ENCODE results near the gene PRSS33.

PRSS33 gene

GRCh38 chr16:2787406-2787805 is at the start of gene PRSS33:
Gene PRSS33 (minus strand): TSS chr16:2787560. CDS start chr16:2786547, 1,013 bp downstream.
- DNase-seq: no peak

GRCh38 chr16:2836646-2837508 is 49.5 kb upstream of the PRSS33 start:
- no peak for DNase-seq

GRCh38 chr16:2835638-2836493 is 48.5 kb upstream of the PRSS33 start:
- DNase-seq: no peak

DNA sequence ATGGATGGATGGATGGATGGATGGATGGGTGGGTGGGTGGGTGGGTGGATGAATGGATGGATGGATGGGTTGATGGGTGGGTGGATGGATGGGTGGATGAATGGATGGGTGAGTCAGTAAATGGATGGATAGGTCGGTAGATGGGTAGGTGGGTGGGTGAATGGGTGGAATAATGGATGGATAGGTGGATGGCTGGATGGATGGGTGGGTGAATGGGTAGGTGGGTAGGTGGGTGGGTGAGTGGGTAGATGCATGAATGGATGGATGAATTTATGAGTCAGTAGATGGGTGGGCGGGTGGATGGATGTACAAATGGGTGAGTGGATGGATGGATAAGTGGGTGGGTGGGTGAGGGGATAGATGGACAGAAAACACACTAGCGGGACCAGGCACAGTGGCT is 47.6 kb upstream of the PRSS33 start:
- no peak for DNase-seq

GRCh38 chr16:2833776-2834175 is 46.4 kb upstream of the PRSS33 start:
- no peak for DNase-seq

DNA sequence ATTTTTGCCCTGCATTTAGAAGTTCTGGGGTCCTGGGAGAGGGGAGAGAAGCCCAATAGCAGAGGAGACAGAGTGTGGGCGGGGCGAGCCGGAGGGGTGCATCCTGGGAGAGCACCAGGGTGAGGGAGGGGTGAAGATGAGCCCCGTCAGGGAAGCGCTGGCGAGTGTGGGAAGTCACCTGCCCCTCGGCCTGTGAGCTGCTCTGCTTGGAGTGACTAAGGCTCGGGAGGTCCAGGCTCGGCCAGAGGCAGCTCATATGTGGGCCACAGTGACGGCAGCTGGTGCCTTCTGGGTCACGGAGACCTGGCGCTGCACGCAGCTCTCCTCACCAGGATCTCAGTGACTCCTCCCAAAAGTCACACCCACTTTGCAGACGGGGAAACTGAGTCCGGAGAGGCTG is 43.8 kb upstream of the PRSS33 start:
- DNase-seq: no peak

- no peak for DNase-seq
Observed at GRCh38 chr16:2830355-2830695, 43.0 kb upstream of the PRSS33 start.

DNA sequence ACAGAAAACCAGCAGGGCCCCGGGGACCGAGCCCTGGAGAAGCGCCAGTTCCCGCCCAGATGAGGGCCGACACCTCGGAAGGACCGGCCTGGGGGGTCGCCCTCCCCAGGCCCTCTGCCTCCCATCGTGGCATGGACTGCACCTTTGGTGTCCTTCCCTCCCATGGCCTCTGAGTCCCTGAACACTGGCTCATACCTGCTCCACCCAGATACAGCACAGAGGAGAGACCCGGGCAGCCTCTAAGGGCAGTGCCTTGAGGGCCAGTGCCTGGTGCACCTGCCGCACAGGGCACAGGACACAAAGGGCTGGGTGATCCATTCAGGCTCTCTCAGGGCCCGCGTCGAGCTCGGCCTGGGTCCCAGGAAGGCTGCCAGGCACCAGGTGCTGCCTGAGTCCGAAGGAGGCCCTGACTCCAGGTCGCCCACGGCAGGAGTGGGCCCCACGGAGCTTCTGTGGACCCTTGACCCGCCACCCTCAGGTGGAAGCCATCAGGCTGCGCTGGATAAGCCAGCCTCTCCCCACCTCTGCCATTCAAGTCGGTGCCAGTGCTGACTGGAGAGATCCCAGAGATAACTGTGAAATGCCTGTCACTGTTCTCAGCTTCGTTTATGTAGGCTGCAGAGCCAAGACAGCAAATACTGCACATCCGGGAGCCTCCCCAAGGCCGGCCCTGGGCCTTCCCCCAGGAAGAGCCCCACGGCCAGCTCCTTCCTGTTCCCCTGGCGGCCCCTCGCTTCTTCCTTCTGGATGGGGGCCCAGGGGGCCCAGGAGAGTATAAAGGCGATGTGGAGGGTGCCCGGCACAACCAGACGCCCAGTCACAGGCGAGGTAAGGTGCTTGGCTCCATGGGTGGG is 42.4 kb upstream of the PRSS33 start, which contains the start of gene ZG16B:
TSS of gene ZG16B (plus strand) at position 803 of the 854 bp plus-strand sequence. CDS start 139 bp downstream, outside the sequence.
- DNase-seq: no peak

DNA sequence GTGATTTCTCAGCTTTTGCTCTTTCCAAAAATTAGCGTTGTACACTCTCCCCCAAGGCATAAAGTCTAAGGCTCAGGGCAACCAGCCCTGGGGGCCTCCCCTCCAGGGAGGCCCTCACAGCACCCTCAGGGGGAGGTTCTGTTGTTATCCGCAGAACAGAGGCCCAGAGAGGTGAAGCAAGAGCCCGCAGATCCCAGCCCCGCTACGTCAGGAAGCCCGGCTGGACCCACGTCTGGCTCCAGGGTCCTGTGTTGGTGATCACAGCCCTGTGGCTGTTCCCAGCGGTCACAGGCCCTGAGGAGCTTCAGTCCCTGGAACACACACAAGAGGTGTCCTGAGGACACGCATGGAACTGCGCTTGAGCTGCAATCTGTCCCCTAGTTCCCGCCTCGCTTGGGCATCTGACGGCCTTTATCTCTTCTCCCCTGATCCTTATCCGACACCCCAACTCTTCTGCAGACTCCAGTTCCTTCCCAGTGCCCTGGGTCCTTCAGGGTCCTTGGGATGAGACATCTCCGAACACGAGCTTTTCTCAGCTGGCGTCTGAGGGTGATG is 41.6 kb upstream of the PRSS33 start:
- no peak for DNase-seq

DNA sequence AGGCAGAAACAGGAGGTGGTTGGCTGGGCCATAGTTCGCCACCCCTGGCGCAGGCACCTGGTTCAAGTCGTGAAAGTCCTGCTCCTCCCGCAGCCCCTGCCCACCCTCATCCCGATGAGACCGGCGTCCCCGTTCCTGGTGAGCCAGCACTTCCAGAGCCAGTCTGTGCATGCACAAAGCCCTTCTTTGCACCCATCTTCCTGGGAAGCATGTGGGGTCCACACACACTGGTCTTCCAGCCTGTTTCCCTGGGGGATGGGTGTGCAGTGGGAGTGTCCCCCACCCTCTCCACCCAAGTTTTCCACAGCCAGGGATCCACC is 41.1 kb upstream of the PRSS33 start:
- no peak for DNase-seq

GRCh38 chr16:2827831-2828520 is 40.6 kb upstream of the PRSS33 start:
- no peak for DNase-seq

- no peak for DNase-seq
Observed at GRCh38 chr16:2827374-2827791, 40.0 kb upstream of the PRSS33 start.

- no peak for DNase-seq
Observed at GRCh38 chr16:2826591-2827373, 39.4 kb upstream of the PRSS33 start.

DNA sequence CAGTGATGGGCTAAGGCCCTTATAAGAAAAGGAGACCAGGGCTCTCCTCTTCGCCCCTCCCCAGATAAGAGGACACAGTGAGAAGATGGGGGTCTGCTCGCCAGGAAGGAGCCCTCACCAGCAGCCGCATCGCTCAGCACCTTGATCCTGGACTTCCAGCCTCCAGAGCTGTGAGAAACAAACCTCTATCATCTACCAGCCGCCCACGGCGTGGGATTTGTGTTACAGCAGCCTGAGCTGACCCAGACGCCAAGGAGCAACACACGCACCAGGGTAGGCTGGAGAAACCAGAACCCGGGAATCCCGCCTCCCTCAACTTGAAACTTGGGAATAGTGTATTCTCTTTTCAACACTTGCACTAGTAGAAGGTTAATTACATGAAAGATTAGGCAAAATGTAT is 38.5 kb upstream of the PRSS33 start:
- DNase-seq: no peak

- DNase-seq: no peak
Observed at GRCh38 chr16:2825049-2825742, 37.8 kb upstream of the PRSS33 start.

GRCh38 chr16:2824626-2825025 is 37.3 kb upstream of the PRSS33 start:
- no peak for DNase-seq

GRCh38 chr16:2822496-2822895 is 35.1 kb upstream of the PRSS33 start:
- no peak for DNase-seq

DNA sequence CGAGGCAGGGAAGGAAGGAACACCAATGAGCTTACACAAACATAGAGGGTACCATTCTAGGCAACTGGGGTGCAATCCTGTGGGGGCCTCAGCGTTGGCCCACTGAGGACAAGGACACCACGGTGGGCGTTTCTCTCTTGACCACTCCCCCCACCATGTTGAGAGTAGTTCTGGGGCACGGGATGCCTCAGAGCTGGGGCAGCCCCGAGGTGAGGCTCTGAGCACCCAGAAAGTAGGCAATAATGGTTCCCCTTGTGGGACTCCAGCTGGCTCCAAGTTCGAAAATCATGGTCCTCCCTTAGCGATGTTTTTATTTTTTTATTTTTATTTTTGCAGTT is 34.8 kb upstream of the PRSS33 start:
- no peak for DNase-seq

DNA sequence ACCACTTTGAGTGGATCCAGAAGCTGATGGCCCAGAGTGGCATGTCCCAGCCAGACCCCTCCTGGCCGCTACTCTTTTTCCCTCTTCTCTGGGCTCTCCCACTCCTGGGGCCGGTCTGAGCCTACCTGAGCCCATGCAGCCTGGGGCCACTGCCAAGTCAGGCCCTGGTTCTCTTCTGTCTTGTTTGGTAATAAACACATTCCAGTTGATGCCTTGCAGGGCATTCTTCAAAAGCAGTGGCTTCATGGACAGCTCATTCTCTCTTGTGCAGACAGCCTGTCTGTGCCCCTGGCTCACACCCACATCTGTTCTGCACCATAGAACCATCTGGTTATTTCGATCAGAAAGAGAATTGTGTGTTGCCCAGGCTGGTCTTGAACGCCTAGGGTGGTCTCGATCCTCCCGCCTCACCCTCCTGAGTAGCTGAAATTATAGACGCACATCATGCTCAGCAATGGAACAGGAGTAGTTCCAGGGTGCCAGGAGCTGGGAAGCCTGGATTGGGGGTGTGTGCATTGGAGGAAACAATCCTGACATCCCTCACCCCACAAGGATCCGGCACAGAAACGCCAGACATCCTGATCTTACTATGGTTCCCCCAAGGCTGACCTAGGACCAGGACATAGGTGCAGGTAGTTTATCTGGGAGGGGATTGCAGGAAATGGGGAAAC is 34.3 kb upstream of the PRSS33 start:
- no peak for DNase-seq

DNA sequence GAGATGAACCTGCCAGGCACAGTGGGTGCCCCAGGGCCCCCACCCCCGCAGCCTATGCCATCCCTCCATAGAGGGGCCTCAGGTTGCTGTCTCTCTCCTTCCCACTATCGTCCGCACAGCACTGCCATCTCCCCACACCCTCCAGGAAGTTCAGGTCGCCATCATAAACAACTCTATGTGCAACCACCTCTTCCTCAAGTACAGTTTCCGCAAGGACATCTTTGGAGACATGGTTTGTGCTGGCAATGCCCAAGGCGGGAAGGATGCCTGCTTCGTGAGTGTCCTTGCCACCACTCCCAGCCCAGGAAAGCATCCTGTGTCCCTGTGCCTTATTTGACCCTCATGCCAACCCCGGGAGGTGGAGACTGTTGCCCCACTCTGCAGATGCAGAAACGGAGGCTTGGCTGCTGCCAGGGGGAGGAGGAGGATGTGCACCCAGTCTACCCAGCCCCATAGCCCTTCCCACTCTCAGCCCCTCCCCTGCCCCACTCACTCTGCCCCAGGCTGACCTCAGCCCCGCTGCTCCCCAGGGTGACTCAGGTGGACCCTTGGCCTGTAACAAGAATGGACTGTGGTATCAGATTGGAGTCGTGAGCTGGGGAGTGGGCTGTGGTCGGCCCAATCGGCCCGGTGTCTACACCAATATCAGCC is 33.6 kb upstream of the PRSS33 start:
- no peak for DNase-seq
